SK-N-SH treated with all-trans-retinoic acid at 6 μM for 48 hours (cell line): ENCODE data around the gene LRMDA.

Experiments used
- ARNTL ChIP-seq: fragments of 450-650 bp; formaldehyde crosslinking; IDR thresholded peaks from 2 replicates; pipeline ENCODE4 v1.5.0; 2020; ENCODE audit warnings: low read depth, mild to moderate bottlenecking, moderate library complexity, borderline replicate concordance
- CSDC2 ChIP-seq: fragments of 250-450 bp; sonication (Bioruptor Pico); IDR thresholded peaks from 2 replicates; pipeline ENCODE4 v1.5.0; 2020; ENCODE audit warnings: mild to moderate bottlenecking, moderate library complexity
- ISL1 ChIP-seq: fragments of 250-450 bp; sonication (Bioruptor Pico); IDR thresholded peaks from 2 replicates; pipeline ENCODE4 v2.1.2; 2022; ENCODE audit warnings: mild to moderate bottlenecking, moderate library complexity
- OSR1 ChIP-seq: fragments of 250-450 bp; sonication (Bioruptor Pico); IDR thresholded peaks from 2 replicates; pipeline ENCODE4 v1.8.0; 2022; ENCODE audit warnings: moderate library complexity, mild to moderate bottlenecking, inconsistent platforms
- PPARA ChIP-seq: fragments of 250-450 bp; sonication (Bioruptor Pico); IDR thresholded peaks from 2 replicates; pipeline ENCODE4 v1.5.0; 2020; ENCODE audit warnings: mild to moderate bottlenecking, borderline replicate concordance
- RARB ChIP-seq: fragments of 250-450 bp; sonication (Bioruptor Pico); IDR thresholded peaks from 2 replicates; pipeline ENCODE4 v1.8.0; 2021; ENCODE audit warnings: mild to moderate bottlenecking, moderate library complexity
- TCF4 ChIP-seq: fragments of 250-450 bp; sonication (Bioruptor Pico); IDR thresholded peaks from 2 replicates; pipeline ENCODE4 v1.8.0; 2021; ENCODE audit warnings: mild to moderate bottlenecking, moderate library complexity, borderline replicate concordance
- ZFP30 ChIP-seq: fragments of 450-650 bp; formaldehyde crosslinking; IDR thresholded peaks from 2 replicates; pipeline ENCODE4 v1.5.0; 2022; ENCODE audit warnings: mild to moderate bottlenecking, moderate library complexity
- ZNF565 ChIP-seq: fragments of 450-650 bp; formaldehyde crosslinking; conservative IDR thresholded peaks from 2 replicates; pipeline ENCODE4 v1.5.0; 2020; ENCODE audit warnings: low read depth, mild to moderate bottlenecking, moderate library complexity
- ZNF70 ChIP-seq: fragments of 450-650 bp; formaldehyde crosslinking; IDR thresholded peaks from 2 replicates; pipeline ENCODE4 v1.5.0; 2020; ENCODE audit warnings: mild to moderate bottlenecking, moderate library complexity
- TF ChIP-seq, protein P1 (sequence below): fragments of 250-450 bp; sonication (Bioruptor Pico); IDR thresholded peaks from 2 replicates; pipeline ENCODE4 v1.5.1; 2021; ENCODE audit warnings: mild to moderate bottlenecking, moderate library complexity
- TF ChIP-seq, protein P2 (sequence below): fragments of 250-450 bp; sonication (Bioruptor Pico); IDR thresholded peaks from 2 replicates; pipeline ENCODE4 v1.5.0; 2020; ENCODE audit warnings: mild to moderate bottlenecking, moderate library complexity
- TF ChIP-seq, protein P3 (sequence below): fragments of 250-450 bp; sonication (Bioruptor Pico); IDR thresholded peaks from 2 replicates; pipeline ENCODE4 v1.8.0; 2020; ENCODE audit warnings: mild to moderate bottlenecking, moderate library complexity, borderline replicate concordance
- TF ChIP-seq, protein P4 (sequence below): fragments of 250-450 bp; sonication (Bioruptor Pico); IDR thresholded peaks from 2 replicates; pipeline ENCODE4 v1.8.0; 2021; ENCODE audit warnings: low read depth, mild to moderate bottlenecking, moderate library complexity, borderline replicate concordance

DNA sequence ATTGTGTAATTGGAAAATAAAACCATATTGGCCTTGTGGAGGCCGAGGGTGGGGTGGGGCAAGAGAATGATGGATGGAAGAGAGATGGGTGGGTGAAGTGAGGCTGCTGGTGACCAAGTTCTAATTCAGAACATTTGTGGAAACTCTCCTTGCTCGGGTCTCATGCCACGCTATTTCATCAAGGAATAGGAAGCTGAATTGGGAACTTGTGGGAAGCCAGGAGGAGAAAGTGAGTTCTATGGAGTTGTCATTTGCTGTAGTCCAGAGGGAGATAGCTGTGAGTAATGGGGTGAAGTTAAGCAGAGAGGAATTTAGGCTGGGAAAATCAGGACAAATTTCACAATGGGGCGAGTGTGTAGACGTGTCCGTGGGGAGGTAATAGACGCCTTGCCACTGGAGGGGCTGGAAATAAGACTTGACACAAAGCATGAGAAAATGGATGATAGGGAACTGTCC is 339.2 kb downstream of the LRMDA start:
- TF ChIP-seq OSR1 (CRISPR knock-in tag) (no peak), ZFP30 (CRISPR knock-in tag) (no peak), ARNTL (CRISPR knock-in tag) (no peak), TCF4 (CRISPR knock-in tag) (no peak), CSDC2 (no peak), RARB (CRISPR knock-in tag) (no peak), ZNF565 (no peak), PPARA (no peak), ZNF70 (CRISPR knock-in tag) (no peak), ISL1 (CRISPR knock-in tag) (no peak)
- TF ChIP-seq, protein P1, sequence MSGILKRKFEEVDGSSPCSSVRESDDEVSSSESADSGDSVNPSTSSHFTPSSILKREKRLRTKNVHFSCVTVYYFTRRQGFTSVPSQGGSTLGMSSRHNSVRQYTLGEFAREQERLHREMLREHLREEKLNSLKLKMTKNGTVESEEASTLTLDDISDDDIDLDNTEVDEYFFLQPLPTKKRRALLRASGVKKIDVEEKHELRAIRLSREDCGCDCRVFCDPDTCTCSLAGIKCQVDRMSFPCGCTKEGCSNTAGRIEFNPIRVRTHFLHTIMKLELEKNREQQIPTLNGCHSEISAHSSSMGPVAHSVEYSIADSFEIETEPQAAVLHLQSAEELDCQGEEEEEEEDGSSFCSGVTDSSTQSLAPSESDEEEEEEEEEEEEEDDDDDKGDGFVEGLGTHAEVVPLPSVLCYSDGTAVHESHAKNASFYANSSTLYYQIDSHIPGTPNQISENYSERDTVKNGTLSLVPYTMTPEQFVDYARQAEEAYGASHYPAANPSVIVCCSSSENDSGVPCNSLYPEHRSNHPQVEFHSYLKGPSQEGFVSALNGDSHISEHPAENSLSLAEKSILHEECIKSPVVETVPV = no peak
- TF ChIP-seq, protein P2, sequence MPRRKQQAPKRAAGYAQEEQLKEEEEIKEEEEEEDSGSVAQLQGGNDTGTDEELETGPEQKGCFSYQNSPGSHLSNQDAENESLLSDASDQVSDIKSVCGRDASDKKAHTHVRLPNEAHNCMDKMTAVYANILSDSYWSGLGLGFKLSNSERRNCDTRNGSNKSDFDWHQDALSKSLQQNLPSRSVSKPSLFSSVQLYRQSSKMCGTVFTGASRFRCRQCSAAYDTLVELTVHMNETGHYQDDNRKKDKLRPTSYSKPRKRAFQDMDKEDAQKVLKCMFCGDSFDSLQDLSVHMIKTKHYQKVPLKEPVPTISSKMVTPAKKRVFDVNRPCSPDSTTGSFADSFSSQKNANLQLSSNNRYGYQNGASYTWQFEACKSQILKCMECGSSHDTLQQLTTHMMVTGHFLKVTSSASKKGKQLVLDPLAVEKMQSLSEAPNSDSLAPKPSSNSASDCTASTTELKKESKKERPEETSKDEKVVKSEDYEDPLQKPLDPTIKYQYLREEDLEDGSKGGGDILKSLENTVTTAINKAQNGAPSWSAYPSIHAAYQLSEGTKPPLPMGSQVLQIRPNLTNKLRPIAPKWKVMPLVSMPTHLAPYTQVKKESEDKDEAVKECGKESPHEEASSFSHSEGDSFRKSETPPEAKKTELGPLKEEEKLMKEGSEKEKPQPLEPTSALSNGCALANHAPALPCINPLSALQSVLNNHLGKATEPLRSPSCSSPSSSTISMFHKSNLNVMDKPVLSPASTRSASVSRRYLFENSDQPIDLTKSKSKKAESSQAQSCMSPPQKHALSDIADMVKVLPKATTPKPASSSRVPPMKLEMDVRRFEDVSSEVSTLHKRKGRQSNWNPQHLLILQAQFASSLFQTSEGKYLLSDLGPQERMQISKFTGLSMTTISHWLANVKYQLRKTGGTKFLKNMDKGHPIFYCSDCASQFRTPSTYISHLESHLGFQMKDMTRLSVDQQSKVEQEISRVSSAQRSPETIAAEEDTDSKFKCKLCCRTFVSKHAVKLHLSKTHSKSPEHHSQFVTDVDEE (CRISPR knock-in tag) = no peak
- TF ChIP-seq, protein P3, sequence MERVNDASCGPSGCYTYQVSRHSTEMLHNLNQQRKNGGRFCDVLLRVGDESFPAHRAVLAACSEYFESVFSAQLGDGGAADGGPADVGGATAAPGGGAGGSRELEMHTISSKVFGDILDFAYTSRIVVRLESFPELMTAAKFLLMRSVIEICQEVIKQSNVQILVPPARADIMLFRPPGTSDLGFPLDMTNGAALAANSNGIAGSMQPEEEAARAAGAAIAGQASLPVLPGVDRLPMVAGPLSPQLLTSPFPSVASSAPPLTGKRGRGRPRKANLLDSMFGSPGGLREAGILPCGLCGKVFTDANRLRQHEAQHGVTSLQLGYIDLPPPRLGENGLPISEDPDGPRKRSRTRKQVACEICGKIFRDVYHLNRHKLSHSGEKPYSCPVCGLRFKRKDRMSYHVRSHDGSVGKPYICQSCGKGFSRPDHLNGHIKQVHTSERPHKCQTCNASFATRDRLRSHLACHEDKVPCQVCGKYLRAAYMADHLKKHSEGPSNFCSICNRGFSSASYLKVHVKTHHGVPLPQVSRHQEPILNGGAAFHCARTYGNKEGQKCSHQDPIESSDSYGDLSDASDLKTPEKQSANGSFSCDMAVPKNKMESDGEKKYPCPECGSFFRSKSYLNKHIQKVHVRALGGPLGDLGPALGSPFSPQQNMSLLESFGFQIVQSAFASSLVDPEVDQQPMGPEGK (CRISPR knock-in tag) = no peak
- TF ChIP-seq, protein P4, sequence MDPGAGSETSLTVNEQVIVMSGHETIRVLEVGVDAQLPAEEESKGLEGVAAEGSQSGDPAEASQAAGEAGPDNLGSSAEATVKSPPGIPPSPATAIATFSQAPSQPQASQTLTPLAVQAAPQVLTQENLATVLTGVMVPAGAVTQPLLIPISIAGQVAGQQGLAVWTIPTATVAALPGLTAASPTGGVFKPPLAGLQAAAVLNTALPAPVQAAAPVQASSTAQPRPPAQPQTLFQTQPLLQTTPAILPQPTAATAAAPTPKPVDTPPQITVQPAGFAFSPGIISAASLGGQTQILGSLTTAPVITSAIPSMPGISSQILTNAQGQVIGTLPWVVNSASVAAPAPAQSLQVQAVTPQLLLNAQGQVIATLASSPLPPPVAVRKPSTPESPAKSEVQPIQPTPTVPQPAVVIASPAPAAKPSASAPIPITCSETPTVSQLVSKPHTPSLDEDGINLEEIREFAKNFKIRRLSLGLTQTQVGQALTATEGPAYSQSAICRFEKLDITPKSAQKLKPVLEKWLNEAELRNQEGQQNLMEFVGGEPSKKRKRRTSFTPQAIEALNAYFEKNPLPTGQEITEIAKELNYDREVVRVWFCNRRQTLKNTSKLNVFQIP (CRISPR knock-in tag) = no peak
